ENCODE measurements around the gene BPIFB3.

The BPIFB3 gene

DNA sequence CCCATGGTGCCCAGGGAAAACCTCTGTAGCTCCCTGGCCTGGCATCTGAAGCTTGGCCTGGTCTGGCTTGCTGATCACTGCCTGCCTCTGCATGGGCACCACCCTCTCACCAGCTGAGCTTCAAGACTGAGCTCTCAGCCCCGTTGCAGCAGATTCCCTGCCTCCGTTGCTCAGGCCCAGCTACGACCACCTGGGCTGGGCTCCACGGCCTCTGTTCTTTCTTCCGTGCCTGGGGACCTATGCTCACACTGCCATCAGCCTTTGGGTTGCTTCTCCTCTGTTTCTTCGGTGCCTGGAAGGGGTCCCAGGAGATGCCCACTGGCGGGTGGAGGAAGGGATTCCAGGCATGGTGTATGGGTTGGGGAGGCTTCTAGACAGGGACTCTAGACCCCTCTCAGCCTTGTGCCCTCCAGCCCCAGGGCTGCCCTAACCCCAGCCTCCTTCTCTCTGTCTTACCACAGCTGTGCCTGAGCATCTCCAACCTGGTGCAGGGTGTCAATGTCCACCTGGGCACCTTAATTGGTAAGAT is 37.1 kb upstream of the BPIFB3 start:
- in situ Hi-C loops (cut with HindIII; ENCODE audit: low sequenced_read_pairs), result no loop called here
- TF ChIP-seq, protein P1, sequence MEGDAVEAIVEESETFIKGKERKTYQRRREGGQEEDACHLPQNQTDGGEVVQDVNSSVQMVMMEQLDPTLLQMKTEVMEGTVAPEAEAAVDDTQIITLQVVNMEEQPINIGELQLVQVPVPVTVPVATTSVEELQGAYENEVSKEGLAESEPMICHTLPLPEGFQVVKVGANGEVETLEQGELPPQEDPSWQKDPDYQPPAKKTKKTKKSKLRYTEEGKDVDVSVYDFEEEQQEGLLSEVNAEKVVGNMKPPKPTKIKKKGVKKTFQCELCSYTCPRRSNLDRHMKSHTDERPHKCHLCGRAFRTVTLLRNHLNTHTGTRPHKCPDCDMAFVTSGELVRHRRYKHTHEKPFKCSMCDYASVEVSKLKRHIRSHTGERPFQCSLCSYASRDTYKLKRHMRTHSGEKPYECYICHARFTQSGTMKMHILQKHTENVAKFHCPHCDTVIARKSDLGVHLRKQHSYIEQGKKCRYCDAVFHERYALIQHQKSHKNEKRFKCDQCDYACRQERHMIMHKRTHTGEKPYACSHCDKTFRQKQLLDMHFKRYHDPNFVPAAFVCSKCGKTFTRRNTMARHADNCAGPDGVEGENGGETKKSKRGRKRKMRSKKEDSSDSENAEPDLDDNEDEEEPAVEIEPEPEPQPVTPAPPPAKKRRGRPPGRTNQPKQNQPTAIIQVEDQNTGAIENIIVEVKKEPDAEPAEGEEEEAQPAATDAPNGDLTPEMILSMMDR (IDR thresholded peaks at IDR 0.05; ENCODE audit: low read depth, low read length, missing control alignments), result no peak
- DNase-seq (ENCODE audit: low read depth), result no peak
- H3K4me3 ChIP-seq (ENCODE audit: low read depth, low read length), result no peak overlapping the region

DNA sequence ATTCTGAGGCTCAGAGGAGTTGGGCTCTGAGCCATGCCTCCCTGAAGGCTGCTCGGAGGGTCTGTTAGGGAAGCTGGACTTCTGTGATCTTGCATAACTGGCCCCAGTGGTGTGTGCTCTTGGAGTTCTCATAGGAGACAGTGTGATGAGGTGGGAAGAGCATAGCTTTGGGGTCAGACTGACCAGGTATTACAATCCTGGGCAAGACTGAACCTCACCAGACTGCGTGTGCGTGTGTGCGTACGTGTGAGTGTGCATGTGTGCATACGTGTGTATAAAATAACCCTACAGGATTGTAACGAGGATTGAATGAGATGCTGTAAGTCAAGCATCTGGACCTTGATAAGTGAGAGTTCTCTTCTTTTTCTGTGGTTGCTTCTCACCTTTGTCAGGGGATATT is 36.2 kb upstream of the BPIFB3 start:
- DNase-seq (ENCODE audit: low read depth), result no peak
- no peak overlapping the region for H3K4me3 ChIP-seq (ENCODE audit: low read depth, low read length)
- in situ Hi-C loops (cut with HindIII; ENCODE audit: low sequenced_read_pairs), result no loop called here
- TF ChIP-seq, protein P1 (IDR thresholded peaks at IDR 0.05; ENCODE audit: low read depth, low read length, missing control alignments), result no peak

DNA sequence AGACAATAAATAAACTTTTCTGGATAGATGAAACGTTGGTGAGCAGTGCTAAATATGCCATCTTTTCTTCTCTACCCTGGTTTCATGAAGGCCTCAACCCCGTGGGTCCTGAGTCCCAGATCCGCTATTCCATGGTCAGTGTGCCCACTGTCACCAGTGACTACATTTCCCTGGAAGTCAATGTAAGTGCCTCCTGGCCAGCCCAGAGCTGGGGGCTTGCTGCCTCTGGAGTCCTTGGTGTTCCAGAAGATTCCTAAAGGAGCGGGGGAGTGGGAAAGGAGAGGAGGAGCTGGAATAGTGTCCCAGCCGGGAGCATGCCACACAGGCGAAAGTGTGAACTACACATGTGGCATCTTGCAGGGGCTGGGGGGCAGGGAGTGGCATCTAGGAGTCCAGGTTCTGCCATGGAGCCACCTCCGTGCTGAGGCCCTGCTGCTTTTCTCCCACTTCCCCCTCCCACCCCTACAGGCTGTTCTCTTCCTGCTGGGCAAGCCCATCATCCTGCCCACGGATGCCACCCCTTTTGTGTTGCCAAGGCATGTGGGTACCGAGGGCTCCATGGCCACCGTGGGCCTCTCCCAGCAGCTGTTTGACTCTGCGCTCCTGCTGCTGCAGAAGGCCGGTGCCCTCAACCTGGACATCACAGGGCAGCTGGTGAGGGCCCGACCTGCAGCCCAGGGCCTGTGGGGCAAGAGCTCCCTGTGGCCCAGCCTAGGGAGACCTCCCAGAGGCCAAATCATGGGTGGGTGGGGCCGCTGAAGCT is 35.4 kb upstream of the BPIFB3 start:
- in situ Hi-C loops (cut with HindIII; ENCODE audit: low sequenced_read_pairs), result no loop called here
- no peak for DNase-seq (ENCODE audit: low read depth)
- TF ChIP-seq, protein P1 (IDR thresholded peaks at IDR 0.05; ENCODE audit: low read depth, low read length, missing control alignments), result no peak
- H3K4me3 ChIP-seq (ENCODE audit: low read depth, low read length), result no peak overlapping the region

DNA sequence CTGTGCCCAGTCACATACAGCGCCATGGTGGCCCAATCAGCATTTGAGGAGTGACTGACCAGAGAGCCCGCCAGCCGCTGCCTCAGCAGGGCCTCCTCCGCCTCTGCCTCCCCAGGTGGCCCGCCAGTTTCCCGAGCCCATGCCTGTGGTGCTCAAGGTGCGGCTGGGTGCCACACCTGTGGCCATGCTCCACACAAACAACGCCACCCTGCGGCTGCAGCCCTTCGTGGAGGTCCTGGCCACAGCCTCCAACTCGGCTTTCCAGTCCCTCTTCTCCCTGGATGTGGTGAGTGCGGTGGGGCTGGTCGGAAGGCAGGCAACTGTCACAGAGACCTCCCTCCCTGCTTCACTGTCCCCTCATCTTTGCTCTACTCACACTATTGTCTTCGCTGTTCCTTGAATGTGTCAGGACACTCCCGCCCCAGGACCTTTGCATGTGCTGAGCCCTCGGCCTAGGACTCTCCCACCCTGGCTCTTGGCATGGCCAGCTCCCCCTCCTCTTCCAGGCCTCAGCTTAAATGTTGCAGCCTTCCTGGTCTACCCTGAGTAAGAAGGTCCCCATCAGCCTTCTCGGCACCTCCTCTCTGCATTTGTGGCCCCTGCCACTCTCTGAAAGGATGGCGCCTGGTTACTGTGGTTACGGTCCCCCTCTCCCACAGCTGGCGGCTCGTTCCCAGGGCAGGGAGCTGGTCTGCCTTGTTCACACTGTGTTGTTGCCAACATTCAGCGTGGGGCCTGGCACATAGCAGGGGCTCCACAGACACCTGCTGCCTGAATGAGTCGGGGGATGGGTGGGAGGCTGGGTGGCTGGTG is 34.0 kb upstream of the BPIFB3 start:
- in situ Hi-C loops (cut with HindIII; ENCODE audit: low sequenced_read_pairs), result no loop called here
- H3K4me3 ChIP-seq (ENCODE audit: low read depth, low read length), result no peak overlapping the region
- DNase-seq (ENCODE audit: low read depth), result no peak
- TF ChIP-seq, protein P1 (IDR thresholded peaks at IDR 0.05; ENCODE audit: low read depth, low read length, missing control alignments), result no peak

DNA sequence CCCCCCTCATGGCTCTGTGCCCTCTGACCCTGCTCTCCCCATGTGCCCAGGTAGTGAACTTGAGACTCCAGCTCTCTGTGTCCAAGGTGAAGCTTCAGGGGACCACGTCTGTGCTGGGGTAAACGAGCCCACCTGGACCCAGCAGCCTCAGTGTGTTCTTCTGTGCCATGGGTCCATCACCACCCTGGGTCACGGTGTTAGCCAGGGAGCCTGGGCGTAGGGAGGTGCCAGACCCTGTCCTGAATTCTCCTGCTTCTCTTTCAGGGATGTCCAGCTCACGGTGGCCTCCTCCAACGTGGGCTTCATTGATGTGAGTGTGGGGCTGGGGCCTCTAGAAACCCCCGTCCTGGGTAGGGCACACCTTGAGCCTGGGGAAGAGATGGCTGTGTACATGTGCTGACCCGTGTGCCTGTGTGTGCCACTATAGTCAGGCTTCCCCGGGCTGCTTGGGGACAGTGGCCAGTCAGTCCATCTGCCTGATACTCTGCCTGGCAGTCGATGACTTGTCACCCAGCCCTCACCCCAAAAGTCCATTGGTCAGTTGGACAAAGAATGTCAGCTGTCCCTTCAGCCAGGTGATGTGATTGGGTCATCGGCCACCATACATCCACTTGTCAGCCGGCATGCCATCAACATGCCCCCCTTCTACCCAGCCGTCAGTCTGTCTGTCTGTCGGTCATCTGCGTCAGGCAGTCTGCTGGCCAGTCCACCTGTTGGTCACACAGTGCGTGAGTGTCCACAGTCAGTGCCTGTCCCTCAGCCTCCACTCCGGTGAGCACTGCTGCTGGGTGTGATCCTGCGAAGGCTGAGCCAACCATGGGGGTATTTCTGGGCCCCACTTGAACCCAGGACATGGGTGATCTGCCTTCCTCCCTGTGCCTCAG is 33.2 kb upstream of the BPIFB3 start:
- TF ChIP-seq, protein P1 (IDR thresholded peaks at IDR 0.05; ENCODE audit: low read depth, low read length, missing control alignments), result no peak
- in situ Hi-C loops (cut with HindIII; ENCODE audit: low sequenced_read_pairs), result no loop called here
- no peak for DNase-seq (ENCODE audit: low read depth)
- no peak overlapping the region for H3K4me3 ChIP-seq (ENCODE audit: low read depth, low read length)

DNA sequence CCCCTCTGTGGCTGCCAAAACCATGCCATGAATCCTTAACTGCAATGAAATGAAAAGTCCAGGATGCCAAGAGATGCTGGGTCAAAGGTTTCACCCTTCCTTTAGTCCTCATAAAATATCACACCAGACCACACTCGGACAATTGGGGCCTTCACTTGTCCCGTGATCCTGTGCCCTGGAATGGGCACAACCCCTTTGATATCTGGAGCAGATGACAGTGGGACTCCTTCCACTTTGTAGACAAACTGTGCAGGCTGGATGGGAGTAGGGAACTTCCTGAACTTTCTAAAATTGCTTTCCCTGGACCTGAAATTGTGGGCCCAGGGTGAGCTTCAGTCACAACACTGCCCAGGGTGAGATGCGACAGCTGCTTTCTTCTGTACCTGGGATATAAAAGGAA is 31.8 kb upstream of the BPIFB3 start:
- no peak for DNase-seq (ENCODE audit: low read depth)
- in situ Hi-C loops (cut with HindIII; ENCODE audit: low sequenced_read_pairs), result no loop called here
- TF ChIP-seq, protein P1 (IDR thresholded peaks at IDR 0.05; ENCODE audit: low read depth, low read length, missing control alignments), result no peak
- no peak overlapping the region for H3K4me3 ChIP-seq (ENCODE audit: low read depth, low read length)
